GM12878 (cell line): Measurements from ENCODE around the gene SEPHS1. TPM values are rescaled to one million over a fixed set of nuclear protein-coding genes. Genes with fewer than 3 reads are reported as not detected.

Experiments
- ATF7 ChIP-seq: fragments of 450-650 bp; IDR thresholded peaks from 2 replicates; pipeline ENCODE4 v1.6.1; 2016; ENCODE audit warnings: low read depth, mild to moderate bottlenecking
- BHLHE40 ChIP-seq, 2 experiments: fragments of 450-650 bp in 1 of 2; IDR thresholded peaks; 2 replicates each; pipeline ENCODE4 v1.6.1; 2011 to 2017; ENCODE audit warnings: low read depth in 2 of 2, borderline replicate concordance in 1 of 2, improper control_type of control experiment in 1 of 2, low read length in 1 of 2, mild to moderate bottlenecking in 1 of 2
- BMI1 ChIP-seq: fragments of 450-650 bp; IDR thresholded peaks from 2 replicates; pipeline ENCODE4 v1.6.1; 2016; ENCODE audit warnings: mild to moderate bottlenecking, moderate library complexity, borderline replicate concordance
- EED ChIP-seq: sonication (generic); IDR thresholded peaks from 2 replicates; pipeline ENCODE4 v1.6.1; 2016; ENCODE audit warnings: antibody characterized with exemption, low read depth
- EZH2 ChIP-seq: IDR thresholded peaks from 2 replicates; pipeline ENCODE4 v1.6.1; 2012; ENCODE audit warnings: low read depth, mild to moderate bottlenecking, control low read depth, inconsistent platforms, low read length, borderline replicate concordance; ENCODE audit not compliant: control insufficient read depth
- GABPA ChIP-seq: IDR thresholded peaks from 2 replicates; pipeline ENCODE4 v1.6.1; 2014; ENCODE audit warnings: antibody characterized with exemption, low read depth, mild to moderate bottlenecking, inconsistent platforms
- KAT2A ChIP-seq: conservative IDR thresholded peaks from 2 replicates; pipeline ENCODE4 v1.6.1; 2011; ENCODE audit warnings: low read depth, low read length; ENCODE audit not compliant: control insufficient read depth
- LARP7 ChIP-seq: fragments of 450-650 bp; IDR thresholded peaks from 2 replicates; pipeline ENCODE4 v1.6.1; 2017; ENCODE audit warnings: mild to moderate bottlenecking
- MXI1 ChIP-seq: fragments of 150-350 bp; IDR thresholded peaks from 2 replicates; pipeline ENCODE4 v1.6.1; 2011; ENCODE audit warnings: low read depth, mild to moderate bottlenecking, inconsistent platforms, low read length, improper control_type of control experiment
- NFYB ChIP-seq: IDR thresholded peaks from 2 replicates; pipeline ENCODE4 v1.6.1; 2011; ENCODE audit warnings: low read depth, mild to moderate bottlenecking, low read length, improper control_type of control experiment, moderate library complexity; ENCODE audit not compliant: insufficient read depth
- POLR2AphosphoS5 ChIP-seq: IDR thresholded peaks from 2 replicates; pipeline ENCODE4 v1.6.1; 2011; ENCODE audit warnings: mild to moderate bottlenecking, low read length, inconsistent platforms
- RAD51 ChIP-seq: fragments of 450-650 bp; IDR thresholded peaks from 2 replicates; pipeline ENCODE4 v1.6.1; 2016; ENCODE audit warnings: moderate library complexity, mild to moderate bottlenecking, inconsistent platforms
- RUNX3 ChIP-seq: IDR thresholded peaks from 2 replicates; pipeline ENCODE4 v1.6.1; 2012; ENCODE audit warnings: low read length, inconsistent platforms
- SIX5 ChIP-seq: IDR thresholded peaks from 2 replicates; pipeline ENCODE4 v1.6.1; 2011; ENCODE audit warnings: mild to moderate bottlenecking, low read depth, low read length, moderate library complexity; ENCODE audit not compliant: severe bottlenecking
- SMAD1 ChIP-seq: fragments of 450-650 bp; IDR thresholded peaks from 2 replicates; pipeline ENCODE4 v1.6.1; 2018; ENCODE audit warnings: mild to moderate bottlenecking, low read depth; ENCODE audit not compliant: partially characterized antibody
- SREBF2 ChIP-seq: IDR thresholded peaks from 2 replicates; pipeline ENCODE4 v1.6.1; 2012; ENCODE audit warnings: mild to moderate bottlenecking, low read length
- ZBTB33 ChIP-seq: fragments of 450-650 bp; IDR thresholded peaks from 2 replicates; pipeline ENCODE4 v1.6.1; 2017; ENCODE audit warnings: mild to moderate bottlenecking
- polyA plus RNA-seq, 11 experiments: library from polyadenylated mRNA; depleted of rRNA in 4 of 11; unstranded in 6 of 11; stranded (reverse) in 5 of 11; fragments of >200 nt; fragmentation: Nextera tagmentation in 4 of 11; fragmentation: Illumina TruSeq in 1 of 11; extraction: Ambion mirVana in 4 of 11; extraction: Trizol in 1 of 11; gene quantifications; 1 replicate in 1 of 11; 2 replicates in 10 of 11; pipeline versions ENCODE4 v1.2.1 to v1.2.3, GENCODE V29; 2011 to 2016; ENCODE audit warnings: inconsistent platforms in 2 of 11, missing spikeins in 2 of 11, low read depth in 1 of 11
- total RNA-seq, 4 experiments: library from RNA; depleted of rRNA in 3 of 4; stranded (reverse); fragments of >200 nt in 3 of 4; fragmentation: Illumina TruSeq in 1 of 4; extraction: Trizol in 1 of 4; gene quantifications; 2 replicates each; pipeline versions ENCODE4 v1.2.1 to v1.2.3, GENCODE V29; 2013 to 2021
- TF ChIP-seq, protein P1 (sequence below): IDR thresholded peaks from 2 replicates; pipeline ENCODE4 v1.6.1; 2012; ENCODE audit warnings: mild to moderate bottlenecking, low read depth, low read length
- TF ChIP-seq, protein P2 (sequence below): IDR thresholded peaks from 2 replicates; pipeline ENCODE4 v1.6.1; 2012; ENCODE audit warnings: low read depth, low read length, improper control_type of control experiment
- TF ChIP-seq, protein P3 (sequence below): IDR thresholded peaks from 2 replicates; pipeline ENCODE4 v1.6.1; 2012; ENCODE audit warnings: low read depth, low read length, improper control_type of control experiment

Gene SEPHS1
- total and polyA plus RNA-seq, 10 of the 15 experiments (the other 5 are each of a cell fraction or from before 2014, with no cell fraction given): 14.7 to 85.4 (median 48.5) TPM

DNA sequence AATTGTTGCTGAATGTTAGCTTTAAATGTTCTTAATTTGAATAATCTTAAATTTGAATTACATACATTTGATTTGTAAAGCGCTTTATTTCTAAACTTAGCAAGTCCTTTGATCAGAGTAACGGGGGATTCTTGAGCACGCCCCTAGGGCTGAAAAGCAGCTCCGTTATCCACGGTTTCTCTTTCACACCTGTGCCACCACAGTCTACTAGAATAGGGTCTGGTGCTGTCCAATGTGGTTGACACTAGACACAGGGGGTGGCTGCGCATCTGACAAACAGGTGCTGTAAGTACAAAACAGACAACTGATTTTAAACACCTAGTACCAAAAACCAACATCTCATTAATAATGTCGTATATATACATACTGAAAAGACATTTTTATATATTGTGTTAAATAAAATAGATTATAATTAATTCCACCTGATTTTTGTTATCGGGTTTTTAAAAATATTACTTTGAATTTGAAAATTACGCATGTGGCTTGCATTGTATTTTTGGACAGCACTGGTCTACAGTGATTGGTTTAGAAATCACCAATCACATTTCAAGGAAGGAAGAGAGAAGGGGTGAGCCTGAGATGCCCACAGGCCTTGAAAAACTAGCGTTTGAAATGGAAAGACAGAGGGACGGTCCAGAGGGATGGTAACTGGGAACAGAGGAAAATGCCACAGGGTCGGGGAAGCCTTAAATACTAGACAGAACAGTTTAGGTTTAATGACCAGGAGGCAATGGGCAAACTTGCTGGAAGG, 7.3 kb downstream of the SEPHS1 start (continued):
- TF ChIP-seq, protein P1, sequence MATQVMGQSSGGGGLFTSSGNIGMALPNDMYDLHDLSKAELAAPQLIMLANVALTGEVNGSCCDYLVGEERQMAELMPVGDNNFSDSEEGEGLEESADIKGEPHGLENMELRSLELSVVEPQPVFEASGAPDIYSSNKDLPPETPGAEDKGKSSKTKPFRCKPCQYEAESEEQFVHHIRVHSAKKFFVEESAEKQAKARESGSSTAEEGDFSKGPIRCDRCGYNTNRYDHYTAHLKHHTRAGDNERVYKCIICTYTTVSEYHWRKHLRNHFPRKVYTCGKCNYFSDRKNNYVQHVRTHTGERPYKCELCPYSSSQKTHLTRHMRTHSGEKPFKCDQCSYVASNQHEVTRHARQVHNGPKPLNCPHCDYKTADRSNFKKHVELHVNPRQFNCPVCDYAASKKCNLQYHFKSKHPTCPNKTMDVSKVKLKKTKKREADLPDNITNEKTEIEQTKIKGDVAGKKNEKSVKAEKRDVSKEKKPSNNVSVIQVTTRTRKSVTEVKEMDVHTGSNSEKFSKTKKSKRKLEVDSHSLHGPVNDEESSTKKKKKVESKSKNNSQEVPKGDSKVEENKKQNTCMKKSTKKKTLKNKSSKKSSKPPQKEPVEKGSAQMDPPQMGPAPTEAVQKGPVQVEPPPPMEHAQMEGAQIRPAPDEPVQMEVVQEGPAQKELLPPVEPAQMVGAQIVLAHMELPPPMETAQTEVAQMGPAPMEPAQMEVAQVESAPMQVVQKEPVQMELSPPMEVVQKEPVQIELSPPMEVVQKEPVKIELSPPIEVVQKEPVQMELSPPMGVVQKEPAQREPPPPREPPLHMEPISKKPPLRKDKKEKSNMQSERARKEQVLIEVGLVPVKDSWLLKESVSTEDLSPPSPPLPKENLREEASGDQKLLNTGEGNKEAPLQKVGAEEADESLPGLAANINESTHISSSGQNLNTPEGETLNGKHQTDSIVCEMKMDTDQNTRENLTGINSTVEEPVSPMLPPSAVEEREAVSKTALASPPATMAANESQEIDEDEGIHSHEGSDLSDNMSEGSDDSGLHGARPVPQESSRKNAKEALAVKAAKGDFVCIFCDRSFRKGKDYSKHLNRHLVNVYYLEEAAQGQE: peak; percentile 78
- no peak for TF ChIP-seq EED
- TF ChIP-seq SIX5: no peak
- no peak for TF ChIP-seq GABPA
- TF ChIP-seq EZH2: no peak
- TF ChIP-seq, protein P2, sequence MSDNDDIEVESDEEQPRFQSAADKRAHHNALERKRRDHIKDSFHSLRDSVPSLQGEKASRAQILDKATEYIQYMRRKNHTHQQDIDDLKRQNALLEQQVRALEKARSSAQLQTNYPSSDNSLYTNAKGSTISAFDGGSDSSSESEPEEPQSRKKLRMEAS: peak; percentile 57; the same call in 1 of the 2 replicates
- no peak for TF ChIP-seq NFYB
- TF ChIP-seq SREBF2: no peak
- TF ChIP-seq, protein P3, sequence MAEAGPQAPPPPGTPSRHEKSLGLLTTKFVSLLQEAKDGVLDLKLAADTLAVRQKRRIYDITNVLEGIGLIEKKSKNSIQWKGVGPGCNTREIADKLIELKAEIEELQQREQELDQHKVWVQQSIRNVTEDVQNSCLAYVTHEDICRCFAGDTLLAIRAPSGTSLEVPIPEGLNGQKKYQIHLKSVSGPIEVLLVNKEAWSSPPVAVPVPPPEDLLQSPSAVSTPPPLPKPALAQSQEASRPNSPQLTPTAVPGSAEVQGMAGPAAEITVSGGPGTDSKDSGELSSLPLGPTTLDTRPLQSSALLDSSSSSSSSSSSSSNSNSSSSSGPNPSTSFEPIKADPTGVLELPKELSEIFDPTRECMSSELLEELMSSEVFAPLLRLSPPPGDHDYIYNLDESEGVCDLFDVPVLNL: no peak
- no peak for TF ChIP-seq LARP7
- no peak for TF ChIP-seq POLR2AphosphoS5
- TF ChIP-seq BHLHE40 (IDR thresholded peaks at IDR 0.05; ENCODE audit: borderline replicate concordance in 1 of 2, low read depth in 2 of 2, low read length in 1 of 2): peak; percentile 64 to 78; a peak in 3 of 4 replicates
- TF ChIP-seq MXI1: 0 out of 2 replicates have a peak, but pooled peaks have one; percentile 52
- no peak for TF ChIP-seq ZBTB33
- 0 out of 2 replicates have a peak, but pooled peaks have one; percentile 9 for TF ChIP-seq ATF7
- no peak for TF ChIP-seq SMAD1
- peak; percentile 87 for TF ChIP-seq RUNX3
- TF ChIP-seq KAT2A: no peak
- TF ChIP-seq RAD51: peak; percentile 30; the same call in 1 of the 2 replicates
- TF ChIP-seq BMI1: no peak
